Measurements from ENCODE around the gene VOPP1. TPM values are rescaled to one million over a fixed set of nuclear protein-coding genes. Genes with fewer than 3 reads are reported as not detected.

VOPP1 gene
- total RNA-seq, 1 donor from 2014 or later, result 47.8 TPM

- no peaks in the 10 kb centered on the region for H3K36me3 Mint-ChIP-seq (ENCODE audit: insufficient read depth)
- peaks cover 9% of the 10 kb centered on the region for H3K27me3 Mint-ChIP-seq
- no peak overlapping the region for H3K4me3 Mint-ChIP-seq (ENCODE audit: low read depth)
- TF ChIP-seq CTCF (IDR thresholded peaks at IDR 0.05; ENCODE audit: unreplicated experiment), result no peak
- H3K27ac Mint-ChIP-seq, result no peak overlapping the region
- no peaks in the 10 kb centered on the region for H3K9me3 Mint-ChIP-seq (ENCODE audit: low read depth)
- H3K4me1 Mint-ChIP-seq (ENCODE audit: low read depth), result no peaks in the 10 kb centered on the region
- DNase-seq (ENCODE audit: low spot score, unreplicated experiment), result no peak
Observed at GRCh38 chr7:55595511-55595910, 23.2 kb upstream of the VOPP1 start.

GRCh38 chr7:55594870-55595269 lies 22.6 kb upstream of the VOPP1 start:
- Mint-ChIP-seq H3K27ac (no peak overlapping the region), H3K27me3 (peaks cover 9% of the 10 kb centered on the region), H3K36me3 (ENCODE audit: insufficient read depth) (no peaks in the 10 kb centered on the region), H3K9me3 (ENCODE audit: low read depth) (no peaks in the 10 kb centered on the region), H3K4me1 (ENCODE audit: low read depth) (no peaks in the 10 kb centered on the region), H3K4me3 (ENCODE audit: low read depth) (no peak overlapping the region)
- no peak for DNase-seq (ENCODE audit: low spot score, unreplicated experiment)
- TF ChIP-seq CTCF (IDR thresholded peaks at IDR 0.05; ENCODE audit: unreplicated experiment), result no peak

- DNase-seq (ENCODE audit: low spot score, unreplicated experiment), result no peak
- no peaks in the 10 kb centered on the region for H3K4me1 Mint-ChIP-seq (ENCODE audit: low read depth)
- no peak for TF ChIP-seq CTCF (IDR thresholded peaks at IDR 0.05; ENCODE audit: unreplicated experiment)
Observed at GRCh38 chr7:55594414-55594813, 22.1 kb upstream of the VOPP1 start.

GRCh38 chr7:55593515-55594318 lies 21.4 kb upstream of the VOPP1 start:
- DNase-seq (ENCODE audit: low spot score, unreplicated experiment), result peak; percentile 55
- Mint-ChIP-seq H3K36me3 (ENCODE audit: insufficient read depth) (no peaks in the 10 kb centered on the region), H3K9me3 (ENCODE audit: low read depth) (no peaks in the 10 kb centered on the region), H3K27me3 (peaks cover 9% of the 10 kb centered on the region), H3K4me1 (ENCODE audit: low read depth) (no peaks in the 10 kb centered on the region), H3K4me3 (ENCODE audit: low read depth) (no peak overlapping the region), H3K27ac (no peak overlapping the region)
- TF ChIP-seq CTCF (IDR thresholded peaks at IDR 0.05; ENCODE audit: unreplicated experiment), result peak; percentile 78

More at GRCh38 chr7:55594414-55594813, 22.1 kb upstream of the VOPP1 start:
- Mint-ChIP-seq H3K4me3 (ENCODE audit: low read depth) (no peak overlapping the region), H3K36me3 (ENCODE audit: insufficient read depth) (no peaks in the 10 kb centered on the region), H3K27me3 (peaks cover 9% of the 10 kb centered on the region), H3K9me3 (ENCODE audit: low read depth) (no peaks in the 10 kb centered on the region), H3K27ac (no peak overlapping the region)

- H3K9me3 Mint-ChIP-seq (ENCODE audit: low read depth), result no peaks in the 10 kb centered on the region
Observed at GRCh38 chr7:55593172-55593514, 20.8 kb upstream of the VOPP1 start.

More at GRCh38 chr7:55593172-55593514, 20.8 kb upstream of the VOPP1 start:
- Mint-ChIP-seq H3K4me1 (ENCODE audit: low read depth) (no peaks in the 10 kb centered on the region), H3K27ac (no peak overlapping the region), H3K36me3 (ENCODE audit: insufficient read depth) (no peaks in the 10 kb centered on the region), H3K27me3 (peaks cover 11% of the 10 kb centered on the region), H3K4me3 (ENCODE audit: low read depth) (no peak overlapping the region)
- no peak for TF ChIP-seq CTCF (IDR thresholded peaks at IDR 0.05; ENCODE audit: unreplicated experiment)
- no peak for DNase-seq (ENCODE audit: low spot score, unreplicated experiment)

Measured in progenitor cell of endocrine pancreas (in vitro differentiated cells).